GM12864 (cell line): ENCODE data around the gene CPSF4.

Source experiments
- DNase-seq: peaks from one replicate; pipeline ENCODE4 v3.0.0-alpha.2; 2011; ENCODE audit warnings: low read depth
- H3K4me3 ChIP-seq: 2 replicates; pipeline ENCODE4 v1.5.1; 2011; ENCODE audit warnings: mild to moderate bottlenecking, low read depth, low read length, control low read depth
- TF ChIP-seq, protein P1 (sequence below): IDR thresholded peaks from 2 replicates; pipeline ENCODE4 v1.5.1; 2011; ENCODE audit warnings: low read depth, mild to moderate bottlenecking, moderate library complexity, low read length, control low read depth, inconsistent platforms; ENCODE audit errors: missing control alignments

CPSF4 gene

GRCh38 chr7:99451936-99452335, 13.2 kb downstream of the CPSF4 start:
- DNase-seq, result no peak
- TF ChIP-seq, protein P1, sequence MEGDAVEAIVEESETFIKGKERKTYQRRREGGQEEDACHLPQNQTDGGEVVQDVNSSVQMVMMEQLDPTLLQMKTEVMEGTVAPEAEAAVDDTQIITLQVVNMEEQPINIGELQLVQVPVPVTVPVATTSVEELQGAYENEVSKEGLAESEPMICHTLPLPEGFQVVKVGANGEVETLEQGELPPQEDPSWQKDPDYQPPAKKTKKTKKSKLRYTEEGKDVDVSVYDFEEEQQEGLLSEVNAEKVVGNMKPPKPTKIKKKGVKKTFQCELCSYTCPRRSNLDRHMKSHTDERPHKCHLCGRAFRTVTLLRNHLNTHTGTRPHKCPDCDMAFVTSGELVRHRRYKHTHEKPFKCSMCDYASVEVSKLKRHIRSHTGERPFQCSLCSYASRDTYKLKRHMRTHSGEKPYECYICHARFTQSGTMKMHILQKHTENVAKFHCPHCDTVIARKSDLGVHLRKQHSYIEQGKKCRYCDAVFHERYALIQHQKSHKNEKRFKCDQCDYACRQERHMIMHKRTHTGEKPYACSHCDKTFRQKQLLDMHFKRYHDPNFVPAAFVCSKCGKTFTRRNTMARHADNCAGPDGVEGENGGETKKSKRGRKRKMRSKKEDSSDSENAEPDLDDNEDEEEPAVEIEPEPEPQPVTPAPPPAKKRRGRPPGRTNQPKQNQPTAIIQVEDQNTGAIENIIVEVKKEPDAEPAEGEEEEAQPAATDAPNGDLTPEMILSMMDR, result no peak

GRCh38 chr7:99452541-99452940, 13.8 kb downstream of the CPSF4 start:
- no peak overlapping the region for H3K4me3 ChIP-seq
- TF ChIP-seq, protein P1, result no peak
- no peak for DNase-seq

More at GRCh38 chr7:99451936-99452335, 13.2 kb downstream of the CPSF4 start:
- H3K4me3 ChIP-seq, result no peak overlapping the region

GRCh38 chr7:99453105-99453504, 14.4 kb downstream of the CPSF4 start:
- TF ChIP-seq, protein P1, result no peak
- DNase-seq, result no peak
- no peak overlapping the region for H3K4me3 ChIP-seq

DNA sequence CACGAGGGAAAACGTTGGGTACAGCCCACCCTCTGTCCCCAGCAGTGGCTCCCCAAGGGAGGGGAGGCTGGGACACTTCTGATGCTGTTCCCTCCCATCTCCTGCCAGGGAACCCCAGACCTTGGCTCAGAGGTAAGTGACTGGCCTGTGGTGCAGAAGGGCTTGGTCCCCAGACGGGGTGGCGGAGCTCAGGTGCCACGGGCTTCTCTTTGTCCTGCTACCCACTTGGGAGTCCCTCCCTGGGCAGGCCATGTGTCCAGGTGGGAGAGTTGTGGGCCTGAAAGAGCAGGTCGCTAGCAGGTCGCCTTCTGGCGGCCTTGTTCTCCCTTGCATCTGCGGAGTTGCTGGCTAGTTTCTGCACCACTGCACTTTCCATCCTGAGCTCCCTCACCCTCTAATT, 17.1 kb downstream of the CPSF4 start:
- TF ChIP-seq, protein P1, result no peak
- no peak for DNase-seq
- H3K4me3 ChIP-seq, result no peak overlapping the region

- TF ChIP-seq, protein P1, result no peak
- no peak for DNase-seq
- no peak overlapping the region for H3K4me3 ChIP-seq
These were observed 17.5 kb downstream of the CPSF4 start for GRCh38 chr7:99456288-99456687.

DNA sequence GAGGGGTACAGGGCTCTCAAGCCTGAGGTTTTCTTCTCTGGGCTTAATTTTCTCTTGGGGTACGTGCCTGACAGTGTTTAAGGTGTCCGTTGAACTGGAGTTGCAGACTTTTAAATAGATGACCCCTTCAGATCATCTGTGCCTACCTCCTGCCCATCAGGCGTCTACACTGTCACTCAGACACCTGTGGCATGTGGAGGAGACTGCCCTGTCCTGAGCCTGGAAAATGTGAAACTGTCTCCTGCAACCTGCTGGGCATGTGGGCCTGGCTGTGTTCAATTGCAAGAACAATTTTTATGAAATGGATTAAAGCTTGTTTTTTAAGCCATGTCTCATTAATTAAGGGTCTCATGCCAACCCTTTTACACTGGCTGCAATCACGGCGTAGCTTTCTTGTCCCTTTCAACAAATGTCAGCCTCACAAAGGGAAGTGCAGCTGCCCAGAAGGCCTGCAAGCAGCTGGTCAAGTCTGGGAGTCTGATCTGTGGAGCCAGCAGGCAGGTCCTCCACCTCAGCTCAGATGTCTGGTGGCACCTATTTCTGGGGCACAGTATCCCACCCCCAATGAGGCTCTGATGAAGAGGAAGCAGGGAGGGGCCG, 18.4 kb downstream of the CPSF4 start:
- H3K4me3 ChIP-seq, result no peak overlapping the region
- TF ChIP-seq, protein P1, result no peak
- DNase-seq, result no peak
